ENCODE data around the gene ERBB4. TPM values are rescaled to one million over a fixed set of nuclear protein-coding genes. Genes with fewer than 3 reads are reported as not detected.

ERBB4 gene
- total and polyA plus RNA-seq, 7 donors: 0.07 to 7.5 (median 2.0) TPM

- H3K9me3 ChIP-seq: no peaks in the 10 kb centered on the region
- 87 to 95% (median 94%) methylated on average over 2 of the region's 2 CpGs for WGBS, 3 donors
- H3K27me3 ChIP-seq (ENCODE audit: insufficient read depth in 3 of 3, low read length in 2 of 3): no peaks in the 10 kb centered on the region
- no peak for TF ChIP-seq CTCF (IDR thresholded peaks at IDR 0.05)
- intact Hi-C loops (cut with DNase I): no loop called here
- H3K27ac ChIP-seq: no peak overlapping the region
- DNase-seq (no peak), ATAC-seq (no peak)
- no peaks in the 10 kb centered on the region for H3K36me3 ChIP-seq (ENCODE audit: insufficient read depth in 1 of 2, low read depth in 1 of 2)
- H3K4me1 ChIP-seq: no peaks in the 10 kb centered on the region
- no peak overlapping the region for H3K4me3 ChIP-seq
Observed at GRCh38 chr2:212133337-212133736, 405.3 kb downstream of the ERBB4 start.

- no peak for ATAC-seq
- WGBS, 3 donors: 83 to 86% (median 85%) methylated on average over 10 of the region's 10 CpGs
- Histone ChIP-seq H3K4me1 (no peaks in the 10 kb centered on the region), H3K36me3 (ENCODE audit: insufficient read depth in 1 of 2, low read depth in 1 of 2) (no peaks in the 10 kb centered on the region), H3K9me3 (no peaks in the 10 kb centered on the region), H3K4me3 (no peak overlapping the region), H3K27me3 (ENCODE audit: insufficient read depth in 3 of 3, low read length in 2 of 3) (no peaks in the 10 kb centered on the region), H3K27ac (no peak overlapping the region)
- intact Hi-C loops (cut with DNase I): no loop called here
- no peak for DNase-seq
- TF ChIP-seq CTCF (IDR thresholded peaks at IDR 0.05): no peak
Observed at GRCh38 chr2:212124598-212124997, 414.0 kb downstream of the ERBB4 start.

- H3K27ac ChIP-seq: no peak overlapping the region
- H3K9me3 ChIP-seq: no peaks in the 10 kb centered on the region
- no peaks in the 10 kb centered on the region for H3K27me3 ChIP-seq (ENCODE audit: insufficient read depth in 3 of 3, low read length in 2 of 3)
- intact Hi-C loops (cut with DNase I): no loop called here
- no peak for DNase-seq
- TF ChIP-seq CTCF (IDR thresholded peaks at IDR 0.05): no peak
- WGBS, 3 donors: 80 to 89% (median 83%) methylated on average over 2 of the region's 2 CpGs
- no peaks in the 10 kb centered on the region for H3K4me1 ChIP-seq
- H3K4me3 ChIP-seq: no peak overlapping the region
- no peak for ATAC-seq
- no peaks in the 10 kb centered on the region for H3K36me3 ChIP-seq (ENCODE audit: insufficient read depth in 1 of 2, low read depth in 1 of 2)
Observed at GRCh38 chr2:212119591-212119990, 419.0 kb downstream of the ERBB4 start.

GRCh38 chr2:212117926-212118325 is 420.7 kb downstream of the ERBB4 start:
- ATAC-seq: no peak
- no peak for TF ChIP-seq CTCF (IDR thresholded peaks at IDR 0.05)
- WGBS, 3 donors: 58 to 70% (median 62%) methylated on average over 2 of the region's 2 CpGs
- no peak for DNase-seq
- H3K4me1 ChIP-seq: no peaks in the 10 kb centered on the region
- H3K27me3 ChIP-seq (ENCODE audit: insufficient read depth in 3 of 3, low read length in 2 of 3): no peaks in the 10 kb centered on the region
- no peak overlapping the region for H3K4me3 ChIP-seq
- no peak overlapping the region for H3K27ac ChIP-seq
- intact Hi-C loops (cut with DNase I): no loop called here
- H3K36me3 ChIP-seq (ENCODE audit: insufficient read depth in 1 of 2, low read depth in 1 of 2): no peaks in the 10 kb centered on the region
- no peaks in the 10 kb centered on the region for H3K9me3 ChIP-seq

- H3K9me3 ChIP-seq: no peaks in the 10 kb centered on the region
- H3K36me3 ChIP-seq (ENCODE audit: insufficient read depth in 1 of 2, low read depth in 1 of 2): no peaks in the 10 kb centered on the region
- no peaks in the 10 kb centered on the region for H3K27me3 ChIP-seq (ENCODE audit: insufficient read depth in 3 of 3, low read length in 2 of 3)
- WGBS, 3 donors: 96 to 100% (median 97%) methylated on average over 1 of the region's 1 CpG
- TF ChIP-seq CTCF (IDR thresholded peaks at IDR 0.05): no peak
- H3K27ac ChIP-seq: no peak overlapping the region
- DNase-seq: no peak
- H3K4me1 ChIP-seq: no peaks in the 10 kb centered on the region
- intact Hi-C loops (cut with DNase I): no loop called here
- ATAC-seq: no peak
- H3K4me3 ChIP-seq: no peak overlapping the region
Observed at GRCh38 chr2:212114489-212114888, 424.1 kb downstream of the ERBB4 start.
